Transverse colon (tissue), 4 donors: ENCODE data around the gene PDIK1L. TPM values are rescaled to one million over a fixed set of nuclear protein-coding genes. Genes with fewer than 3 reads are reported as not detected.

Experiments used
- DNase-seq: peaks from one replicate; pipeline ENCODE4 v3.0.0-alpha.2; 2019
- H3K27ac ChIP-seq, 4 donors: fragments of 200-600 bp; sonication (generic); 2 replicates each; pipeline ENCODE4 v1.5.1; 2016 to 2018; ENCODE audit warnings: inconsistent platforms in 4 of 4
- H3K27me3 ChIP-seq: fragments of 200-600 bp; sonication (generic); 2 replicates; pipeline ENCODE4 v1.5.1; 2017; ENCODE audit warnings: inconsistent platforms
- H3K36me3 ChIP-seq, 4 donors: fragments of 200-600 bp; sonication (generic); 2 replicates each; pipeline ENCODE4 v1.5.1; 2017 to 2019; ENCODE audit warnings: inconsistent platforms in 4 of 4
- H3K4me1 ChIP-seq, 4 donors: fragments of 200-600 bp; sonication (generic); 2 replicates each; pipeline ENCODE4 v1.5.1; 2017 to 2020; ENCODE audit warnings: inconsistent platforms in 4 of 4
- H3K4me3 ChIP-seq, 4 donors: fragments of 200-600 bp; sonication (generic); 1 replicate in 1 of 4; 2 replicates in 3 of 4; pipeline versions ENCODE4 v1.5.1 to v1.6.1; 2017 to 2019; ENCODE audit warnings: inconsistent platforms in 4 of 4
- H3K9me3 ChIP-seq, 2 donors: fragments of 200-600 bp; sonication (generic); 2 replicates each; pipeline ENCODE4 v1.5.1; 2017 to 2019; ENCODE audit warnings: inconsistent platforms in 2 of 2
- CTCF ChIP-seq, 5 experiments: fragments of 200-600 bp in 3 of 5; fragments of 450-650 bp in 2 of 5; sonication (generic) in 3 of 5; IDR thresholded peaks; 1 replicate in 2 of 5; 2 replicates in 3 of 5; pipeline ENCODE4 v1.5.1; 2016 to 2017; ENCODE audit warnings: antibody characterized with exemption in 5 of 5, inconsistent platforms in 3 of 5, mild to moderate bottlenecking in 2 of 5, moderate library complexity in 1 of 5
- EP300 ChIP-seq: sonication (generic); formaldehyde crosslinking; IDR thresholded peaks from one replicate; pipeline ENCODE4 v1.6.1; 2017; ENCODE audit warnings: antibody characterized with exemption, low read depth
- POLR2A ChIP-seq: fragments of 450-650 bp; IDR thresholded peaks from one replicate; pipeline ENCODE4 v1.6.1; 2016; ENCODE audit warnings: antibody characterized with exemption, mild to moderate bottlenecking, moderate library complexity
- POLR2AphosphoS5 ChIP-seq, 3 donors: sonication (generic); formaldehyde crosslinking; IDR thresholded peaks; one replicate each; pipeline ENCODE4 v1.6.1; 2016; ENCODE audit warnings: antibody characterized with exemption in 3 of 3
- WGBS, 2 donors: methylation state at CpG; one replicate each; pipeline ENCODE4 v1.1.5; 2018; ENCODE audit warnings: low coverage in 1 of 2; 5-methylcytosine and 5-hydroxymethylcytosine counted together
- in situ Hi-C, 4 donors: fragments of 200-750 bp; cut with MboI; loops; one replicate each; pipeline versions ENCODE4 v1.15.0 to v1.15.1; 2017; ENCODE audit warnings: low sequenced_read_pairs in 3 of 4, low pct_ligation_motif_present in 1 of 4, low pct_unique_long_range_greater_than_20kb in 1 of 4
- intact Hi-C: fragments of 100-400 bp; cut with DNase I; formaldehyde crosslinking; loops from one replicate; pipeline ENCODE4 v1.15.1; 2023; ENCODE audit warnings: low total_unique reads
- total RNA-seq, 4 donors: library from RNA; depleted of rRNA; stranded (reverse); fragments of >200 nt; gene quantifications; one replicate each; pipeline ENCODE4 v1.1.0, GENCODE V29; 2016

Gene PDIK1L
- total RNA-seq, 4 donors from 2014 or later: 4.0 to 15.6 (median 9.8) TPM

- Histone ChIP-seq H3K27me3 (no peaks in the 10 kb centered on the region), H3K4me1 (peaks cover 11 to 36% (median 26%) of the 10 kb centered on the region in 4 donors), H3K27ac (peak overlapping the region in 2 of 4 donors; percentile 97), H3K36me3 (no peaks in the 10 kb centered on the region), H3K4me3 (peak overlapping the region in 1 of 4 donors; percentile 100), H3K9me3 (no peaks in the 10 kb centered on the region)
- intact Hi-C loops (no loop called here), in situ Hi-C loops (loop anchor here in 3 of 4 donors (5.0 kb wide), 2 partner anchors 33 to 38 kb away; no protein-coding TSS in a partner anchor)
- 76 to 84% methylated on average over 2 to 5 of the region's 5 CpGs for WGBS, 2 donors
- no peak for DNase-seq
- TF ChIP-seq POLR2A (no peak), CTCF (IDR thresholded peaks at IDR 0.05) (no peak), EP300 (no peak), POLR2AphosphoS5 (IDR thresholded peaks at IDR 0.05) (no peak)
Observed at GRCh38 chr1:26109229-26110164, 2.1 kb upstream of the PDIK1L start.

GRCh38 chr1:26110731-26111529 lies 694 bp upstream of the PDIK1L start:
- 2% methylated on average over 35 of the region's 85 CpGs; no CpG with 5 or more reads in 1 of the 2 donors for WGBS, 2 donors
- Histone ChIP-seq H3K27ac (peak overlapping the region; percentile 97 to 99 (median 97)), H3K9me3 (no peaks in the 10 kb centered on the region), H3K4me1 (peaks cover 11 to 39% (median 33%) of the 10 kb centered on the region in 4 donors), H3K4me3 (peak overlapping the region; percentile 75 to 100 (median 85)), H3K27me3 (no peaks in the 10 kb centered on the region), H3K36me3 (peaks cover 0 to 4% (median 0%) of the 10 kb centered on the region in 4 donors)
- peak; percentile 89 for DNase-seq
- in situ Hi-C loops: no loop called here
- intact Hi-C loops: no loop called here
- TF ChIP-seq POLR2A (peak; percentile 71), CTCF (IDR thresholded peaks at IDR 0.05) (no peak), POLR2AphosphoS5 (IDR thresholded peaks at IDR 0.05) (peak; percentile 46 to 81 (median 58)), EP300 (no peak)

- Histone ChIP-seq H3K27me3 (no peaks in the 10 kb centered on the region), H3K9me3 (no peaks in the 10 kb centered on the region), H3K4me1 (peaks cover 11 to 47% (median 33%) of the 10 kb centered on the region in 4 donors), H3K36me3 (peaks cover 0 to 8% (median 0%) of the 10 kb centered on the region in 4 donors), H3K27ac (peak overlapping the region; percentile 97 to 99 (median 97)), H3K4me3 (peak overlapping the region; percentile 75 to 100 (median 94))
- TF ChIP-seq POLR2AphosphoS5 (IDR thresholded peaks at IDR 0.05): no peak
- no peak for TF ChIP-seq CTCF (IDR thresholded peaks at IDR 0.05)
- no peak for TF ChIP-seq EP300
- no peak for TF ChIP-seq POLR2A
- WGBS, 2 donors: 2% methylated on average over 9 of the region's 9 CpGs; no CpG with 5 or more reads in 1 of the 2 donors
- intact Hi-C loops: no loop called here
- DNase-seq: no peak
- in situ Hi-C loops: no loop called here
Observed at GRCh38 chr1:26112407-26112775, 767 bp downstream of the PDIK1L start.
